Activated CD8-positive, alpha-beta memory T cell treated with anti-CD3 and anti-CD28 coated beads for 36 hours (primary cell): ENCODE data around the gene XG. TPM values are rescaled to one million over a fixed set of nuclear protein-coding genes. Genes with fewer than 3 reads are reported as not detected.
"Not testable (repeated sequence)": the region's sequence is repeated elsewhere in the genome, so short reads cannot be mapped to it uniquely, and the experiment has no call there.

Source experiments
- CTCF ChIA-PET: fragments of 350-600 bp; sonication (Branson Sonifier 250); formaldehyde crosslinking; loops from one replicate; lab custom pipeline; 2021; ENCODE audit warnings: antibody characterized with exemption; lab: Charles Lee
- POLR2A ChIA-PET: fragments of 350-600 bp; sonication (Branson Sonifier 250); formaldehyde crosslinking; loops from one replicate; lab custom pipeline; 2021; ENCODE audit warnings: antibody characterized with exemption; lab: Charles Lee
- total RNA-seq, 2 experiments: library from RNA; stranded (reverse); gene quantifications; one replicate each; pipeline ENCODE4 v1.2.3, GENCODE V29; 2021

Gene XG
- total RNA-seq = not detected

GRCh38 chrX:2751874-2752300 lies at the start of gene XG:
Gene XG, plus strand, starts transcription at chrX:2752040. Its CDS starts 235 bp downstream, at chrX:2752275.
- CTCF ChIA-PET = not testable (repeated sequence)

DNA sequence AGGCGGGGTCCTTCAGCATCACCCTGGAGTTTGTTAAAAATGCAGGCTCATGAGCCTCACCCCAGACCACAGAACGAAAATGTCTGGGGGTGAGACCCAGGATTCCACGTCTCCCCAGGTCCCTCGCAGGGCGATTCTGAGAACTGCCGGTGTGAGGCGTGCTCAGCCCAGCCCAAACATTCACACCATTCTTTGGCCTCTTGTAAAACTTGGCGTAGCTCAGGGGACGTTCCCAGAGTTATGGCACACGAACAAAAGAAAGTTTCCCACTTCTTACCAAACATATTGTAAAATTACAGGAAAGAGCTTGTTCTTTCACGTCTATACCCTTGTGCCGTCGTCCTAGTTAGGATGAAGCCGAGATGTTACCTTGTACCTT lies 47.9 kb upstream of the XG start:
- ChIA-PET CTCF (no interaction called here), POLR2A (no interaction called here)

More at GRCh38 chrX:2751874-2752300, at the start of gene XG:
- POLR2A ChIA-PET = not testable (repeated sequence)

DNA sequence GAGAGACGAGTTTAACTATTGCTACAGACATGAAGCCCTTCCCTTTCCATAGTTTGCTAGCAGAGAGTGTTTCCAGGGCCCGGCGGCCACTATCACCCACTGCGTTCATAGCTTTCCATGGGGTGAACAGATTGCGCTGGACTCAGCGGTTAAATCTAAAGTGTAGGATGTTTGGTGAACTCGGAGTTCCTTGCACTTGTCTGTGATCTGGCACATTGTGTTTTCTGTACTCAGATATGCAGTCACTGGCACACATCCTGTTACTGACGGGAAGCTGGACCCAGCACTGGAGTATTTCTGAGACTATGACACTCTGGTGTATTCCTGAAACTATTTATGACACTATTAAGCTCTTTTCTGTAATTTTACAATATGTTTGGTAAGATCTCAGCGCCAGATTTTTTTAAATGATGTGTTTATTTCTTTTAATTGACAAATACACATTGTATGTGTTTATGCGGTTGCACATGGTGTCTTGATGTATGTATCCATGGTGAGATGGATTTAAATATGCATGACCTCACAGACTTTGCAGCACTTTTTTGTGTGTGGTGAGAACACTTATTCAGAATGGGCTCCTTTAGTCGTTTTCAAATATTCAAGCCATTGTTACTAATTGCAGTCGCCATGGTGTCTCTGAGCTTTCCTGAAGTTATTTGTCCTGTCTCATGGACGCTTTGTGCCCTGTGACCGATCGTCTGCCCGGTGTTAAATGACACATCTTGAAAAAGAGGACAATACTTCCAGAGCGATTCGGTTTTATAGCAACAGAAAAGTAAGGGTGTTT lies 46.6 kb upstream of the XG start:
- POLR2A ChIA-PET = no interaction called here
- CTCF ChIA-PET = no interaction called here

GRCh38 chrX:2707334-2707760 lies 44.5 kb upstream of the XG start:
- POLR2A ChIA-PET = no interaction called here

DNA sequence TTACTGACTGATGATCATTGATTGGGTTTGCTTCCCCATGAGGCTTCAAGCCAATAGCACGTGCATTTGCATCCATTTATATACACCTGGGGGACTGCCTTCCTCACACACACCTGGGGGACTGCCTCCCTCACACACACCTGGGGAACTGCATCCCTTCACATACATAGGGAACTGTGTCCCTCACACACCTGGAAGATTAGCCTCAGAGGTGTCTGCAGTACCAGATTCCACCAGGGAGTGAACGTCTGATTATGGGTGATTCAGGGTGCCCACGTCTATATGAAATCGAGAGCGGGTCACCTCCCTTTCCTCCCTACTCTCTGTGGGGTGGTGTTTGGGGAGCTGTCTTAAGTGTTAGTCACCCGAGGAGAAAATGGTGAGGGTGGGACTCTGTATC lies 43.8 kb upstream of the XG start:
- ChIA-PET CTCF (no interaction called here), POLR2A (no interaction called here)

More at GRCh38 chrX:2707334-2707760, 44.5 kb upstream of the XG start:
- CTCF ChIA-PET = no interaction called here

- ChIA-PET CTCF (no interaction called here), POLR2A (no interaction called here)
These were observed 43.1 kb upstream of the XG start for GRCh38 chrX:2708592-2709188.

DNA sequence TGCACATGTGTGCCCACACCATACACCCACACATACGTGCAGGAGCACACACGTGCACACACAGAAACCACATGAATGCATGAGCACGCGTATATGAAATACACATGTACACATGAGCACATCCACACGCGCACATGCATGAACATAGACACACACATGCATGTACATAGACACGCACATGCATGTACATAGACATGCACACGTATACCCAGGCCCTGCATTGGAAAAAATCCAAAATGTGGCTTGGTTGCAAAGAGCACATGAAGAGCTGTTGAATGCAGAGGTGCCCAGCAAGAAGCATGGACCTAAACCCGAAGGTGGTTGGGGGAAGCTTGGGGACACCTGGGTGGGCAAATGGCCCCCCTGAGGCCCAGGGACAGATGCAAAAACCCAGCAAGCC lies 42.3 kb upstream of the XG start:
- POLR2A ChIA-PET = no interaction called here
- CTCF ChIA-PET = no interaction called here

DNA sequence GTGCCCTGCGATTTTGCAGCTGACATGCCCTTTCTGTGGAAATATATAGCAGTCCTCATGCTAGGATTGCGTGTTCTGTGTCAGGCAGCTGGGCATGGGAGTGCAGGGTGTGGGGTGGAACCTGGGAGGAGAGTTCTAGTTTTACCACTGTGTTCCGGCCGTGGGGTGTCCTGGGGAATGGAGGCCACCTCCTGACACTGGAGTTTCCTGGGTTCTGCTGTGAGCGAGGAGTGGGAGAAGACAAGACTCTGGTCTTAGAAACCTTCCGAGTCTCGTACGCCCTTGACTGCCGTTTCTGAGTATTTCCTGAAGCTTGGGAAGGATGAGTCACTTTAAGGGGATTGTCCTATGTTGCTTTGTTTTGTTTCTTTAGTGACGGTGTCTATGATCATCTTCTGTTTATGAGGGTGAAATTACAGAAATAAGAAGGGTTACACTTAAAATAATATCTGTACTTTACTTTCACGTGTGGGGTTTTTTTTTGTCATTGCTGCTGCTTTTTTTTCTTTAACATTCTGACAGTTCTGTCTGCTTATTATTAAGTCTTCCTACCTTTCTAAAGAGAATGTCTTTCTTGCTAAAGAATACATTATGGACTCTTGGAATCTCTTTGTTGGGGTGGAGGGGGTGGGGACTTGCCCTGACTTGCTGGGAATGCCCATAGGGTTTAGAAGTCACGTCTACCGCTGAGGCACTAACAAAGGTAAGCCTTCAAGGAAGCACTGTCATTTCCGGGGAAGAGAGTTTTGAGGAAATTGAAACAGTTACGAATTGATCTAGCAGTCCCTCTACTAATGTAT lies 41.6 kb upstream of the XG start:
- POLR2A ChIA-PET = no interaction called here
- CTCF ChIA-PET = no interaction called here

DNA sequence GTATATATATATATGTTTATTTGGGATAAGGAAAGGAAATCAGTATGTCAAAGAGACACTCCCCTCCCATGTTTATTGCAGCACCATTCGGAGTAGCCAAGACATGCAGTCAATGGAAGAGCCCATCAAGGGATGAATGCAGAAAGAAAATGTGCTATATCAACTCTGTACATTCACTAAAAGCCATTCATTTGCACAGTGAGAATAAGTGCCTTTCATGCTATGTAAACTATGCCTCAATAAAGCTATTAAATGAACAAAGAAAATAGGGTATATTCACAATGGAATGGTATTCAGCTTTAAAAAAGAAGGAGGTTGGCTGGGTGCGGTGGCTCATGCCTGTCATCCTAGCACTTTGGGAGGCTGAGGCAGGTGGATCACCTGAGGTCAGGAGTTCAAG lies 40.4 kb upstream of the XG start:
- CTCF ChIA-PET = no interaction called here
- POLR2A ChIA-PET = no interaction called here

DNA sequence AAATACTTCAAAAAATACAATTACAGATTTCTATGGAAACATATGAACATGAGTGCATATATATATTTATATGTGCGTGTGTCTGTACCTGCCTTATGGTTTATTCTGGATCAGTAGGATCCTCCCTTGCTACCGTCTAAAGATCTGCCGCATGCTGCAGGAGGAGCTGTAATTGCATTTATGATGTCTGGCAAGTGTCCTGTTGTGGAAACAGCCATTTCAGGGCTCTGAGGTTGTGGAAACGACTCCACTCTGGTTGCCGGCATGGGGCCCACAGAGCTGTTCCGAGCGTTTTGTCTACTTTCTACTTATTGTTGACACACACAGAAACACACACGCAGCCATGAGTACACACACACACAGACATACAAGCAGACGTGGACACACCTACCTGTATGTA lies 39.4 kb upstream of the XG start:
- ChIA-PET CTCF (no interaction called here), POLR2A (no interaction called here)

DNA sequence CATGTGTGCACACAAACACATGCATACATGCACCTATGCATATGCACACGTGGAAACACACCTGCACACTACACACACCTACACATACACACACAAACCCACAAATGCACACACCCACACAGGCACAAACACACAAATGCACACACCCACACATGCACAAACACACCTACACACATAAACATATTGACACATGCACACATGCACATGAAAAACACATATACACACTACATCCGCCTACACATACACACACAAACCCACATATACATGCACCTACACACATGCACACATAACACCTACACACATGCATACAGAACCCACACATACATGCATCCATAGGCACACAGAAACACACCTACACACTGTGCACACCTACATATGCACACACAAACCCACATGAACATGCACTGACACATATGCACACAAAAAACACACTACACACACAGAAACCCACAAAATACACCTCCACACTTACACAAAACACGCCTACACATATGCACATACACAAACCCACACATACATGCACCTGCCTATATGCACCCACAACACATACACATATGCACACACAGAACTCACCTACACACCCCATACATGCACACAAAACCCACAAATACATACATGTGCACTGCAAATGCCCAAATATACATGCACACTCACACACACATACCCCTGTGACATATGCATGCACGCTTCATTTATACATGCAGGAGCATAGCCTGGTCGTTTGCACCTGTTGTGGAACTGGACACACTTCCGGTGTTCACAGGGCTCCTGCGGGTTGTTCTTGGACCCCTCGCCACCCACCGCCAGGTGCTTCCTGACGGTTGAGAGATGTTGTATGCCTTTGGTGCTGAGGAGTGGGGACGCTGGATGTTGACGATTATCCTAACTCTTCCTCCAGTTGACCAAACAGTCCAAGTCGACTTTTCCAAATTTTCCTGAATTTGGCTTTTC lies 38.7 kb upstream of the XG start:
- CTCF ChIA-PET = no interaction called here
- POLR2A ChIA-PET = no interaction called here

DNA sequence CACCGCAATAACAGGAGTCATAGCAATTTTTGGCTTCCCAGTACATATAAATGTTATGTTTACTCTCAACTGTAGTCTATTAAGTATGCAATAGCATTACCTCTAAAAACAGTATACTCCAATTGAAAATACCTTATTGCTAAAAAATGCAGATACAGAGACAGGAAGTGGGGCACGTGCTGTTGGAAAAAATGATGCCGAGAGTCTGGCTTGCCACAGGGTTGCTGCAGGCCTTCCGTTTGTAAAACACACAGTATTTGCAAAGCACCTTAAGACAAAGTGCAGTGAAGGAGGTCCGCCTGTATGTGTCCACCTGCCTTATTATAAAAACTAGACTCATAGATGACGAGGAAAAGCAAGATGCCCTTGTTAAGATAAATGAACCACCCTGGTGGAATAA lies 37.3 kb upstream of the XG start:
- ChIA-PET CTCF (no interaction called here), POLR2A (no interaction called here)

DNA sequence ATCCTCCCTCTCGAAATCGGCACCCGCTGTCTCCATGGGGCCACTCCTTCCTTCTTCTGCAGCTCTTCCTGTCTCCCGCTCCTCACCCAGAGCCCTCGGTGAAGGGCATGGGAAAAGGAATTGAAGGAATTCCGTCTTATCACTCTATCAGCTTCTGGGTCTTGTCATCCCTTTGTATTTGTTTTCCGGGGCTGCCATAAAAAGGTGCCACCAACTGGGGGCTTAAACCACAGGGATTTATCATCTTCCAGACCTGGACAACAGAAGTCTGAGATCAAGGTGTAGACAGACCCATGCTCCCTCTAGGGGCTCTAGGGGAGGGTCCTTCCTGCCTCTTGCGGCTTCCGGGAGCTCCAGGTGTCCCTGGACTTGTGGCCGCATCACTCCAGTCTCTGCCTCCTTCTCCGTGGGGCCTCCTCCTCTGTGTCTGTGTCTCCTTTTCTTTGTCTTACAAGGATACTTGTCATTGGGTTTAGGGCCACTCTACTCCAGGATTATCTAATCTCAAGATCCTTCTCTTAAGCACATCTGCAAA lies 36.7 kb upstream of the XG start:
- ChIA-PET CTCF (no interaction called here), POLR2A (no interaction called here)

- CTCF ChIA-PET = no interaction called here
- POLR2A ChIA-PET = no interaction called here
These were observed 34.5 kb upstream of the XG start for GRCh38 chrX:2717312-2717711.

DNA sequence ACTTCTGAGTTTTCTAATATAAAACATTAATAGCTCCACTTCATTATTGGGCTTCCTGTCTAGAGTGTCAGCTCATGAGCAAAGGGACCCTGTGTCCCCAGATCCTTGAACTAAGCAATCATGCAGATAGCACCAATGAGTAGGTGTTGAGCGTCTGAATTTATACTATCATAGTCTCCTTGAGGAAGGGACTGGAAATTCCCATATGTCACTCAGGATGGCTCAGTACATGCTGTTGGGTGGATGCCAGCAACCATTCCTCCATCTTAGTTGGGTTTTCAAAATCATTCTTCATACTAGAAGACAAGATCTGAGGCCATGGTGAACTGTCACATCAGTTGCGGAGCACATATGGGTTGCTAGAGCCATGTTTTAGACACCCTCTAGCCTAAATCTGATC lies 33.0 kb upstream of the XG start:
- ChIA-PET POLR2A (no interaction called here), CTCF (no interaction called here)

DNA sequence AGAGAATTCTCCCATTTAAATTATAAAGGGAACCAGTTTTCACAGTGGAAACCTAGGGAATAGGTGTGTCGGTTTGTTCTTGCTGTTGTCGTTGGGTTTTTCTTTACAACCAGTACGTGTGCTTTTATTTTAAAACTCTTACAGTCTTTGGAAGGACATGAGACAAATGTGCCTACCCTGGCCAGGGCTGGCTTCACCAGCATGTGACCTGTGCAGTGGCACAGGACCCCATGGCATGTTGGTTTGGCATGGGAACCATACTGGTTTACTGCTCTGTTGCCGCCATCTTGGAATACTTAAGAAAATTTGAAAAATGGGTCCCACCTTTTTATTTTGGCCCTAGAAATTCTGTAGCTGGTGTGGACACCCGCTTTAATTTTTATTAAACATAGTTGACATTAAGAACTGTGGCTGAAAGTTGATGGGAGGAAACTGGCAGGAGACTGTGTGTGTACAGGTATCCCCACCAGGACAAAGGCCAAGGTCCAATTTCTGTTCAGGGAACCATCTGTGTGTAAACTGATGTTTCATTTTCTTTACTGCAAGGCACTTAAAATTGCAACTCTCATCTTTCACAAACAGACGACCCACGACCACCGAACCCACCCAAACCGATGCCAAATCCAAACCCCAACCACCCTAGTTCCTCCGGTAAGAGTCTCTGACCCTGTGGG lies 31.9 kb upstream of the XG start:
- ChIA-PET POLR2A (no interaction called here), CTCF (no interaction called here)

GRCh38 chrX:2723286-2723879 lies 28.5 kb upstream of the XG start:
- ChIA-PET CTCF (no interaction called here), POLR2A (no interaction called here)

DNA sequence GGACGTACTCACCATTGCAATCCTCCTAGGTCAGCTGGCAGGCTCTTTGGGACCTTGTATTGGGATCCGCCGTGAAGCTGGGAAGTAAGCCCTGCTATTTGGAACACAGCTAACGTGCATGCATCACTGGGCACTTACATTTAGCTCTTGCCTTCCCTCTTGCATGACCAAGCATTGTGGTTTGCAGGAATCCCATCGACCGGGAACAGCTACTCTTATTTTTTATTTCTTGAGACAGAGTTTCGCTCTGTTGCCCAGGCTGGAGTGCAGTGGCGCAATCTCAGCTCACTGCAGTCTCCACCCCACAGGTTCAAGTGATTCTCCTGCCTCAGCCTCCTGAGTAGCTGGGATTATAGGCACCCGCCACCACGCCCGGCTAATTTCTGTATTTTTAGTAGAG lies 24.6 kb upstream of the XG start:
- CTCF ChIA-PET, POLR2A ChIA-PET: not testable (repeated sequence)
